GM12878 (cell line): ENCODE results near the gene TET3. TPM values are rescaled to one million over a fixed set of nuclear protein-coding genes. Genes with fewer than 3 reads are reported as not detected.
A peak's percentile ranks its signal among the peaks of the same experiment; 100 is the strongest.

Experiments
- CUX1 ChIP-seq: IDR thresholded peaks from 2 replicates; pipeline ENCODE4 v1.6.1; 2012; ENCODE audit warnings: improper control_type of control experiment, low read depth, low read length; ENCODE audit not compliant: insufficient replicate concordance
- EZH2 ChIP-seq: IDR thresholded peaks from 2 replicates; pipeline ENCODE4 v1.6.1; 2012; ENCODE audit warnings: low read depth, mild to moderate bottlenecking, control low read depth, inconsistent platforms, low read length, borderline replicate concordance; ENCODE audit not compliant: control insufficient read depth
- HSF1 ChIP-seq: fragments of 150-350 bp; IDR thresholded peaks from 2 replicates; pipeline ENCODE4 v1.6.1; 2014; ENCODE audit warnings: mild to moderate bottlenecking, low read depth, low read length
- MLLT1 ChIP-seq: fragments of 450-650 bp; IDR thresholded peaks from 2 replicates; pipeline ENCODE4 v1.6.1; 2016; ENCODE audit warnings: mild to moderate bottlenecking
- NR2F1 ChIP-seq: fragments of 450-650 bp; conservative IDR thresholded peaks from 2 replicates; pipeline ENCODE4 v1.6.1; 2017; ENCODE audit warnings: mild to moderate bottlenecking
- POLR2AphosphoS5 ChIP-seq: IDR thresholded peaks from 2 replicates; pipeline ENCODE4 v1.6.1; 2011; ENCODE audit warnings: mild to moderate bottlenecking, low read length, inconsistent platforms
- PRDM15 ChIP-seq: fragments of 450-650 bp; formaldehyde crosslinking; IDR thresholded peaks from 2 replicates; pipeline ENCODE4 v1.4.0; 2020; ENCODE audit warnings: mild to moderate bottlenecking, moderate library complexity
- RUNX3 ChIP-seq: IDR thresholded peaks from 2 replicates; pipeline ENCODE4 v1.6.1; 2012; ENCODE audit warnings: low read length, inconsistent platforms
- SRF ChIP-seq, 2 experiments: IDR thresholded peaks; 2 replicates each; pipeline ENCODE4 v1.6.1; 2011; ENCODE audit warnings: low read depth in 2 of 2, low read length in 2 of 2, mild to moderate bottlenecking in 1 of 2, moderate library complexity in 1 of 2
- STAT3 ChIP-seq: IDR thresholded peaks from 2 replicates; pipeline ENCODE4 v1.6.1; 2011; ENCODE audit warnings: low read depth, low read length, improper control_type of control experiment
- TCF7 ChIP-seq: IDR thresholded peaks from 2 replicates; pipeline ENCODE4 v1.6.1; 2014; ENCODE audit warnings: antibody characterized with exemption, borderline replicate concordance
- ZBTB40 ChIP-seq: fragments of 450-650 bp; IDR thresholded peaks from 2 replicates; pipeline ENCODE4 v1.6.1; 2016; ENCODE audit warnings: mild to moderate bottlenecking, moderate library complexity, borderline replicate concordance
- polyA plus RNA-seq, 11 experiments: library from polyadenylated mRNA; depleted of rRNA in 4 of 11; unstranded in 6 of 11; stranded (reverse) in 5 of 11; fragments of >200 nt; fragmentation: Nextera tagmentation in 4 of 11; fragmentation: Illumina TruSeq in 1 of 11; extraction: Ambion mirVana in 4 of 11; extraction: Trizol in 1 of 11; gene quantifications; 1 replicate in 1 of 11; 2 replicates in 10 of 11; pipeline versions ENCODE4 v1.2.1 to v1.2.3, GENCODE V29; 2011 to 2016; ENCODE audit warnings: inconsistent platforms in 2 of 11, missing spikeins in 2 of 11, low read depth in 1 of 11
- total RNA-seq, 4 experiments: library from RNA; depleted of rRNA in 3 of 4; stranded (reverse); fragments of >200 nt in 3 of 4; fragmentation: Illumina TruSeq in 1 of 4; extraction: Trizol in 1 of 4; gene quantifications; 2 replicates each; pipeline versions ENCODE4 v1.2.1 to v1.2.3, GENCODE V29; 2013 to 2021

The TET3 gene
- total and polyA plus RNA-seq, 10 of the 15 experiments (the other 5 are each of a cell fraction or from before 2014, with no cell fraction given) = 0.77 to 25.9 (median 8.5) TPM

GRCh38 chr2:73986085-73986681 lies 1.5 kb downstream of the TET3 start (continued):
- TF ChIP-seq CUX1 (no peak), STAT3 (no peak), PRDM15 (CRISPR knock-in tag) (no peak), SRF (IDR thresholded peaks at IDR 0.05; ENCODE audit: low read depth in 2 of 2, low read length in 2 of 2) (no peak), NR2F1 (0 out of 2 replicates have a peak, but pooled peaks have one; percentile 40), MLLT1 (0 out of 2 replicates have a peak, but pooled peaks have one; percentile 16), EZH2 (no peak), POLR2AphosphoS5 (peak; percentile 21; the same call in 1 of the 2 replicates), HSF1 (no peak), TCF7 (no peak), RUNX3 (no peak), ZBTB40 (no peak)
